ENCODE results near the gene SLC6A17.

The SLC6A17 gene

DNA sequence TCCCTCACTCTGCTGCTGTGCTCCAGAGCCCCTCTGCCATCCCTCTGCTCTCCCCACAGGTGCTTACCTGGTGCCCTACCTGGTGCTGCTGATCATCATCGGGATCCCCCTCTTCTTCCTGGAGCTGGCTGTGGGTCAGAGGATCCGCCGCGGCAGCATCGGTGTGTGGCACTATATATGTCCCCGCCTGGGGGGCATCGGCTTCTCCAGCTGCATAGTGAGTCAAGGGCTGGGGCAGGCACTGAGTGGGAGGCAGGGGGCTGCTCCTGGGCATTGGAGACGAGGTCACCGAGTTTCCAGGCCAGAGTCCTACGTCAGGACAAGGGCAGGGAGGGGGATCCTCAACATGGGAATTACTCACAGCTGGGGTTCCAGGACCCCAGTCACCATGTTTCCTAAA is 21.7 kb downstream of the SLC6A17 start:
- Histone ChIP-seq H3K27me3 (no peaks in the 10 kb centered on the region), H3K4me1 (peaks cover 34% of the 10 kb centered on the region), H3K4me3 (ENCODE audit: low read depth, low read length) (peak overlapping the region; percentile 13; the same call in 1 of the 2 replicates), H3K36me3 (no peaks in the 10 kb centered on the region), H3K9me3 (no peaks in the 10 kb centered on the region)
- DNase-seq: peak; percentile 36
- TF ChIP-seq CTCF (IDR thresholded peaks at IDR 0.05; ENCODE audit: low read depth, low read length): no peak

- DNase-seq: no peak
- Histone ChIP-seq H3K9me3 (no peaks in the 10 kb centered on the region), H3K27me3 (no peaks in the 10 kb centered on the region), H3K4me1 (peaks cover 38% of the 10 kb centered on the region), H3K4me3 (ENCODE audit: low read depth, low read length) (no peak overlapping the region), H3K36me3 (no peaks in the 10 kb centered on the region)
- TF ChIP-seq CTCF (IDR thresholded peaks at IDR 0.05; ENCODE audit: low read depth, low read length): 0 out of 2 replicates have a peak, but pooled peaks have one; percentile 6
These were observed 23.3 kb downstream of the SLC6A17 start for GRCh38 chr1:110173466-110174105.

GRCh38 chr1:110174961-110175360 is 24.7 kb downstream of the SLC6A17 start:
- Histone ChIP-seq H3K36me3 (no peaks in the 10 kb centered on the region), H3K4me1 (peaks cover 38% of the 10 kb centered on the region), H3K27me3 (no peaks in the 10 kb centered on the region), H3K4me3 (ENCODE audit: low read depth, low read length) (no peak overlapping the region), H3K9me3 (no peaks in the 10 kb centered on the region)
- TF ChIP-seq CTCF (IDR thresholded peaks at IDR 0.05; ENCODE audit: low read depth, low read length): no peak
- no peak for DNase-seq

GRCh38 chr1:110176299-110176956 is 26.1 kb downstream of the SLC6A17 start:
- Histone ChIP-seq H3K27me3 (no peaks in the 10 kb centered on the region), H3K4me1 (peaks cover 32% of the 10 kb centered on the region), H3K4me3 (ENCODE audit: low read depth, low read length) (no peak overlapping the region), H3K36me3 (no peaks in the 10 kb centered on the region), H3K9me3 (no peaks in the 10 kb centered on the region)
- peak; percentile 94 for DNase-seq
- TF ChIP-seq CTCF (IDR thresholded peaks at IDR 0.05; ENCODE audit: low read depth, low read length): no peak

DNA sequence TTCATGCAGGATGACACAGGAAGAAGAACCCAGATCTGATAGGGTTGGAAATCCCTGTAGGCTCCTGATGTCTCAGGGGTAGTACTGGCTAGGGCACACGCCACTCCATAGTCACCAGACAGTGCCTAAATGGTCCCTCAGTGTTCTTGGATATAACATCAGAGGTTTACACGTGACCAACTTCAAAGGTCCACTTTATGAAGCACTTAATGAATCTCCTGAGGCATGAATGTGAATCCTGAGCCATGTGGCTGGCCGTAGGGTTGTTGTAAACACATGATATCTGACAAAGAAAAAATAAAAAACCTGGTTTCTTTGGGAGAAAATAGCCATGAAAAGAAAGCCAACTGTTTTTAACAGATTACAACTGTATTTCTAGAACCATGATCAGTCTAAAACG is 27.5 kb downstream of the SLC6A17 start:
- H3K9me3 ChIP-seq: no peaks in the 10 kb centered on the region
- no peak for DNase-seq
- peaks cover 20% of the 10 kb centered on the region for H3K4me1 ChIP-seq
- no peak for TF ChIP-seq CTCF (IDR thresholded peaks at IDR 0.05; ENCODE audit: low read depth, low read length)
- H3K36me3 ChIP-seq: no peaks in the 10 kb centered on the region
- H3K27me3 ChIP-seq: no peaks in the 10 kb centered on the region
- no peak overlapping the region for H3K4me3 ChIP-seq (ENCODE audit: low read depth, low read length)

GRCh38 chr1:110183642-110184167 is 33.4 kb downstream of the SLC6A17 start:
- Histone ChIP-seq H3K27me3 (no peaks in the 10 kb centered on the region), H3K4me3 (ENCODE audit: low read depth, low read length) (no peak overlapping the region), H3K4me1 (peaks cover 18% of the 10 kb centered on the region), H3K9me3 (no peaks in the 10 kb centered on the region), H3K36me3 (no peaks in the 10 kb centered on the region)
- no peak for DNase-seq
- TF ChIP-seq CTCF (IDR thresholded peaks at IDR 0.05; ENCODE audit: low read depth, low read length): no peak
